K562 (cell line): ENCODE results near the gene WDR18. TPM values are rescaled to one million over a fixed set of nuclear protein-coding genes. Genes with fewer than 3 reads are reported as not detected.

ENCODE experiments used
- FOXK2 ChIP-seq, 2 experiments: fragments of 450-650 bp; IDR thresholded peaks in 1 of 2; conservative IDR thresholded peaks in 1 of 2; 2 replicates each; pipeline ENCODE4 v1.6.1; 2016; ENCODE audit warnings: low read depth in 2 of 2, mild to moderate bottlenecking in 1 of 2
- GATAD2A ChIP-seq: fragments of 450-650 bp; IDR thresholded peaks from 2 replicates; pipeline ENCODE4 v1.6.1; 2017
- HEY1 ChIP-seq: fragments of 250-450 bp; sonication (Bioruptor Pico); IDR thresholded peaks from 2 replicates; pipeline ENCODE4 v1.5.0; 2020; ENCODE audit warnings: mild to moderate bottlenecking, moderate library complexity, borderline replicate concordance
- HSF4 ChIP-seq: fragments of 250-450 bp; sonication (Bioruptor Pico); IDR thresholded peaks from 2 replicates; pipeline ENCODE4 v2.1.2; 2022; ENCODE audit warnings: mild to moderate bottlenecking, moderate library complexity, borderline replicate concordance
- KLF16 ChIP-seq: IDR thresholded peaks from 2 replicates; pipeline ENCODE4 v1.6.1; 2016; ENCODE audit warnings: antibody characterized with exemption
- MCM7 ChIP-seq, 2 experiments: fragments of 450-650 bp; IDR thresholded peaks; 2 replicates each; pipeline ENCODE4 v1.6.1; 2016 to 2018
- PTBP1 ChIP-seq: fragments of 200-400 bp; formaldehyde crosslinking; IDR thresholded peaks from 2 replicates; pipeline ENCODE4 v1.6.1; 2017; ENCODE audit warnings: low read depth, low read length
- SETDB1 ChIP-seq: IDR thresholded peaks from one replicate; pipeline ENCODE4 v1.6.1; 2012; ENCODE audit warnings: low read length, control low read depth, inconsistent platforms
- SMARCB1 ChIP-seq: IDR thresholded peaks from 2 replicates; pipeline ENCODE4 v1.6.1; 2011; ENCODE audit warnings: improper control_type of control experiment, low read depth; ENCODE audit not compliant: insufficient read length
- ZNF217 ChIP-seq: sonication (generic); formaldehyde crosslinking; IDR thresholded peaks from 2 replicates; pipeline ENCODE4 v1.8.0; 2022; ENCODE audit warnings: mild to moderate bottlenecking, missing genetic modification reagents
- polyA plus RNA-seq, 8 experiments: library from polyadenylated mRNA; depleted of rRNA in 4 of 8; stranded (reverse) in 5 of 8; unstranded in 3 of 8; fragments of >200 nt; fragmentation: Nextera tagmentation in 2 of 8; fragmentation: Illumina TruSeq in 1 of 8; extraction: Ambion mirVana in 2 of 8; extraction: Trizol in 1 of 8; gene quantifications; 2 replicates each; pipeline versions ENCODE4 v1.2.1 to v1.2.3, GENCODE V29; 2011 to 2014; ENCODE audit warnings: inconsistent platforms in 1 of 8, missing spikeins in 1 of 8
- total RNA-seq, 7 experiments: library from RNA; depleted of rRNA in 6 of 7; stranded (reverse); fragments of >200 nt in 6 of 7; fragmentation: Illumina TruSeq in 2 of 7; extraction: Trizol in 2 of 7; gene quantifications; 2 replicates each; pipeline versions ENCODE4 v1.2.1 to v1.2.3, GENCODE V29; 2011 to 2021; ENCODE audit warnings: low replicate concordance in 1 of 7
- TF ChIP-seq, protein P1 (sequence below): fragments of 250-450 bp; sonication (Bioruptor Pico); IDR thresholded peaks from 2 replicates; pipeline ENCODE4 v1.8.0; 2022; ENCODE audit warnings: moderate library complexity, mild to moderate bottlenecking, inconsistent platforms
- TF ChIP-seq, protein P2 (sequence below), 2 experiments: fragments of 250-450 bp in 1 of 2; fragments of 450-650 bp in 1 of 2; sonication (Bioruptor Pico) in 1 of 2; IDR thresholded peaks; 2 replicates each; pipeline versions ENCODE4 v1.6.1 to v1.8.0; 2016 to 2021; ENCODE audit warnings: mild to moderate bottlenecking in 2 of 2, moderate library complexity in 2 of 2, missing compliant biosample characterization in 1 of 2, missing genetic modification characterization in 1 of 2
- TF ChIP-seq, protein P3 (sequence below): fragments of 450-650 bp; IDR thresholded peaks from 2 replicates; pipeline ENCODE4 v1.6.1; 2018; ENCODE audit warnings: mild to moderate bottlenecking, low read depth; ENCODE audit not compliant: partially characterized antibody
- TF ChIP-seq, protein P4 (sequence below): fragments of 450-650 bp; IDR thresholded peaks from 2 replicates; pipeline ENCODE4 v1.6.1; 2017; ENCODE audit warnings: antibody characterized with exemption, mild to moderate bottlenecking
- TF ChIP-seq, protein P5 (sequence below): fragments of 450-650 bp; IDR thresholded peaks from 2 replicates; pipeline ENCODE4 v1.7.0; 2016; ENCODE audit warnings: borderline replicate concordance

The WDR18 gene
- total and polyA plus RNA-seq, 9 of the 15 experiments (the other 6 are each of a cell fraction or from before 2014, with no cell fraction given), result 0.65 to 181 (median 30.1) TPM

DNA sequence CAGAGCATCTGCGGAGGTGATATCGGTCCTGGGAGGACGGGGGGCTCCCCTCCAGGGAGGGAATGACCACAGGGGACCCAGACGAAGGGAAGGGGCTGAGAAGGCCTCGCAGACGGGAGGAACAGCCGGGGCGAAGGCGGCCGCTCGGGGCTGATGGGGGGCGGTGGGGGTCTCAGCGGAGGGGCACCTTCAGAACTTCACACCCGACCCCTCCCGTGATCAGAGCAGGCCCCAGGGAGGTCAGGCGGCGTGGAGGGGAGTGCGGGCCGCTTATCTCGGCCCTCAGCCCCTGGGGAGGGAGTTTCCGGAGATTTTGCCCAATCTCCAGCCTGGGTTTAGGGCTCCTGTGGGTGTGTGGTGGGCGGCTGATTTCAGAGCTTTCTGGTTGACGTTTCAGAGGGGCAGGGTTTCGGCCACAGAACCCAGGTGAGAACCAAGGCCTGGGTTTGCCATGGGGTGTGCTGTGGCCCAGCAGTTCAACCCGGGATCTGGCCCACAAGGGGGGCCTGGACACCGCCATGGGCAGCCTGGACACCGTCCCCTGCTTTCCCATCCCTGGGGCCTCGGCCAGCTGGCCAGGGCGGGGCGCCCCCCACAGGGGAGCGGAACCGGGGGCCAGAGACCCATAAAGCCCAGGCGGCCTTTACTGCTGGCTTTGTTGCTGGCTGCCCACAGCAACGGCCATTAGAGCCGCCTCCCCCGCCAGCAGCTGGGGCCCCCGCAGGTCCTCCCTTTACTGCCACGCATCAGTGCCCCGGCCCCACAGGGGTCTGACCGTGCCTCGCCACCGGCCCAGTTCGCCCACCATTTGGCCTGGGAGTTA is 29.3 kb upstream of the WDR18 start (continued):
- TF ChIP-seq, protein P1, sequence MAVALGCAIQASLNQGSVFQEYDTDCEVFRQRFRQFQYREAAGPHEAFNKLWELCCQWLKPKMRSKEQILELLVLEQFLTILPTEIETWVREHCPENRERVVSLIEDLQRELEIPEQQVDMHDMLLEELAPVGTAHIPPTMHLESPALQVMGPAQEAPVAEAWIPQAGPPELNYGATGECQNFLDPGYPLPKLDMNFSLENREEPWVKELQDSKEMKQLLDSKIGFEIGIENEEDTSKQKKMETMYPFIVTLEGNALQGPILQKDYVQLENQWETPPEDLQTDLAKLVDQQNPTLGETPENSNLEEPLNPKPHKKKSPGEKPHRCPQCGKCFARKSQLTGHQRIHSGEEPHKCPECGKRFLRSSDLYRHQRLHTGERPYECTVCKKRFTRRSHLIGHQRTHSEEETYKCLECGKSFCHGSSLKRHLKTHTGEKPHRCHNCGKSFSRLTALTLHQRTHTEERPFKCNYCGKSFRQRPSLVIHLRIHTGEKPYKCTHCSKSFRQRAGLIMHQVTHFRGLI (CRISPR knock-in tag), result 0 out of 2 replicates have a peak, but pooled peaks have one; percentile 50
- TF ChIP-seq KLF16 (peak; percentile 65; the same call in 1 of the 2 replicates), HEY1 (CRISPR knock-in tag) (no peak), GATAD2A (no peak), PTBP1 (peak; percentile 100), ZNF217 (CRISPR knock-in tag) (no peak), SETDB1 (no peak), HSF4 (no peak), MCM7 (IDR thresholded peaks at IDR 0.05) (no peak), SMARCB1 (no peak), FOXK2 (conservative IDR thresholded peaks at IDR 0.05 in 1 of 2, IDR thresholded peaks at IDR 0.05 in 1 of 2; ENCODE audit: low read depth in 2 of 2) (no peak)
- TF ChIP-seq, protein P2, sequence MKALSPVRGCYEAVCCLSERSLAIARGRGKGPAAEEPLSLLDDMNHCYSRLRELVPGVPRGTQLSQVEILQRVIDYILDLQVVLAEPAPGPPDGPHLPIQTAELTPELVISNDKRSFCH (CRISPR knock-in tag; IDR thresholded peaks at IDR 0.05), result no peak
- TF ChIP-seq, protein P2 (tag; IDR thresholded peaks at IDR 0.05), result peak; percentile 66; the same call in 1 of the 2 replicates
- TF ChIP-seq, protein P3, sequence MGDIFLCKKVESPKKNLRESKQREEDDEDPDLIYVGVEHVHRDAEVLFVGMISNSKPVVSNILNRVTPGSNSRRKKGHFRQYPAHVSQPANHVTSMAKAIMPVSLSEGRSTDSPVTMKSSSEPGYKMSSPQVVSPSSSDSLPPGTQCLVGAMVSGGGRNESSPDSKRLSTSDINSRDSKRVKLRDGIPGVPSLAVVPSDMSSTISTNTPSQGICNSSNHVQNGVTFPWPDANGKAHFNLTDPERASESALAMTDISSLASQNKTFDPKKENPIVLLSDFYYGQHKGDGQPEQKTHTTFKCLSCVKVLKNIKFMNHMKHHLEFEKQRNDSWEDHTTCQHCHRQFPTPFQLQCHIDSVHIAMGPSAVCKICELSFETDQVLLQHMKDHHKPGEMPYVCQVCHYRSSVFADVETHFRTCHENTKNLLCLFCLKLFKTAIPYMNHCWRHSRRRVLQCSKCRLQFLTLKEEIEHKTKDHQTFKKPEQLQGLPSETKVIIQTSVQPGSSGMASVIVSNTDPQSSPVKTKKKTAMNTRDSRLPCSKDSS, result no peak
- TF ChIP-seq, protein P4, sequence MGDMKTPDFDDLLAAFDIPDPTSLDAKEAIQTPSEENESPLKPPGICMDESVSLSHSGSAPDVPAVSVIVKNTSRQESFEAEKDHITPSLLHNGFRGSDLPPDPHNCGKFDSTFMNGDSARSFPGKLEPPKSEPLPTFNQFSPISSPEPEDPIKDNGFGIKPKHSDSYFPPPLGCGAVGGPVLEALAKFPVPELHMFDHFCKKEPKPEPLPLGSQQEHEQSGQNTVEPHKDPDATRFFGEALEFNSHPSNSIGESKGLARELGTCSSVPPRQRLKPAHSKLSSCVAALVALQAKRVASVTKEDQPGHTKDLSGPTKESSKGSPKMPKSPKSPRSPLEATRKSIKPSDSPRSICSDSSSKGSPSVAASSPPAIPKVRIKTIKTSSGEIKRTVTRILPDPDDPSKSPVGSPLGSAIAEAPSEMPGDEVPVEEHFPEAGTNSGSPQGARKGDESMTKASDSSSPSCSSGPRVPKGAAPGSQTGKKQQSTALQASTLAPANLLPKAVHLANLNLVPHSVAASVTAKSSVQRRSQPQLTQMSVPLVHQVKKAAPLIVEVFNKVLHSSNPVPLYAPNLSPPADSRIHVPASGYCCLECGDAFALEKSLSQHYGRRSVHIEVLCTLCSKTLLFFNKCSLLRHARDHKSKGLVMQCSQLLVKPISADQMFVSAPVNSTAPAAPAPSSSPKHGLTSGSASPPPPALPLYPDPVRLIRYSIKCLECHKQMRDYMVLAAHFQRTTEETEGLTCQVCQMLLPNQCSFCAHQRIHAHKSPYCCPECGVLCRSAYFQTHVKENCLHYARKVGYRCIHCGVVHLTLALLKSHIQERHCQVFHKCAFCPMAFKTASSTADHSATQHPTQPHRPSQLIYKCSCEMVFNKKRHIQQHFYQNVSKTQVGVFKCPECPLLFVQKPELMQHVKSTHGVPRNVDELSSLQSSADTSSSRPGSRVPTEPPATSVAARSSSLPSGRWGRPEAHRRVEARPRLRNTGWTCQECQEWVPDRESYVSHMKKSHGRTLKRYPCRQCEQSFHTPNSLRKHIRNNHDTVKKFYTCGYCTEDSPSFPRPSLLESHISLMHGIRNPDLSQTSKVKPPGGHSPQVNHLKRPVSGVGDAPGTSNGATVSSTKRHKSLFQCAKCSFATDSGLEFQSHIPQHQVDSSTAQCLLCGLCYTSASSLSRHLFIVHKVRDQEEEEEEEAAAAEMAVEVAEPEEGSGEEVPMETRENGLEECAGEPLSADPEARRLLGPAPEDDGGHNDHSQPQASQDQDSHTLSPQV, result peak; percentile 38; the same call in 1 of the 2 replicates
- TF ChIP-seq, protein P5, sequence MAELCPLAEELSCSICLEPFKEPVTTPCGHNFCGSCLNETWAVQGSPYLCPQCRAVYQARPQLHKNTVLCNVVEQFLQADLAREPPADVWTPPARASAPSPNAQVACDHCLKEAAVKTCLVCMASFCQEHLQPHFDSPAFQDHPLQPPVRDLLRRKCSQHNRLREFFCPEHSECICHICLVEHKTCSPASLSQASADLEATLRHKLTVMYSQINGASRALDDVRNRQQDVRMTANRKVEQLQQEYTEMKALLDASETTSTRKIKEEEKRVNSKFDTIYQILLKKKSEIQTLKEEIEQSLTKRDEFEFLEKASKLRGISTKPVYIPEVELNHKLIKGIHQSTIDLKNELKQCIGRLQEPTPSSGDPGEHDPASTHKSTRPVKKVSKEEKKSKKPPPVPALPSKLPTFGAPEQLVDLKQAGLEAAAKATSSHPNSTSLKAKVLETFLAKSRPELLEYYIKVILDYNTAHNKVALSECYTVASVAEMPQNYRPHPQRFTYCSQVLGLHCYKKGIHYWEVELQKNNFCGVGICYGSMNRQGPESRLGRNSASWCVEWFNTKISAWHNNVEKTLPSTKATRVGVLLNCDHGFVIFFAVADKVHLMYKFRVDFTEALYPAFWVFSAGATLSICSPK, result no peak
